ENCODE data around the gene FYTTD1.

Gene FYTTD1

DNA sequence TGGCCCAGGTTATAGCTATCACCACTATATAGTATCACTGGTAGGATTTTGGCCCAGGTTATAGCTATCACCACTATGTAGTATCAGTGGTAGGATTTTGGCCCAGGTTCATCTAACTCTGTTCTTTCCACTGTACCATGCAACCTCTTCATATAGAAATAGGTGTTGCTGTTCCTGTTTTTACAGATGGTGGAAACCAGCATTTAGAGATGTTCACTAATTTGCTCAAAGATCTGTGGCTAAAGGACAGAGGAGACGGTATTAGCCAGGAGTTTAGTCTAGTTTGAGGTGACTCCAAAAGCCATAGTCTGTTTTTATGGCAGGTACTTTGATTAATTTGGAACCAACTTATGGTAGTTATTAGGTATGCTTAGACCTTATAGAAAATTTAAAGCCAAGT, 44.4 kb downstream of the FYTTD1 start:
- no peak for DNase-seq

DNA sequence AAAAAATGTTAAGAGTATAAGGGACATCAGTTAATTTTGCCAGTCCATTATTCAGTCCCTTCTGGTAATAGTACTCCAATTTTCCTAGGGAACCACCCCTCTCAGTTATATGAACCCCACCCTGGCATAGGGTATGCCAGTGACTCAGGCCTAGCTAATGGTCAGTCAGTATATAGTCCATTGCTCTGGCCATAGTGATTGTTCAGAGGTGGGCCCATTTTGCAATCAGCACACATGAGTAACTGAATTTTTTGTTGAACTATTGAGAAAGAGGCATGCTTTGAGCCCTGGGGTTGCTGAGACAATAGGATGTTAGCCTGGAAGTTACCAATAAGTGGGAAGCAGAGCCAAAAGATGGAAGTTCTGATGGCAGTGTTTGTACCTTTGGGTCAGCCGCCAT, 45.5 kb downstream of the FYTTD1 start:
- DNase-seq: no peak

DNA sequence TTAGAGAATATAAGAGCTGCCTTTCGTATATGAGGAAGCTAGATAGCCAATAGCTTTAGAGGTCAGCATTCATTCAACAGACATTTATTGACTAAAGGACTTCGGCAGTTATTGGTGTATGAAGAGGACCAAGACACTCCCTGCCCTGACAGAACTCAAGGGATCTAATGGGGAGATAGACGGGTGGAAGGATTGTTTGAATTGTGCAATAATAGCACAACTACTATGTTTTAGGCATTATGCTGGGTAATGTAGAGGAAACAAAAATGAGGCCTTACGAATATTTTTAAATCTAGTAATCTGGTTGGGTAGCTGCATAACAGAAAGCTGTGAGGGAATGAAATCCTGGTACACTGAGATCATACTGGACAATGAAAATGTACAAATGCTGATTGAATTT, 46.4 kb downstream of the FYTTD1 start:
- no peak for DNase-seq

DNA sequence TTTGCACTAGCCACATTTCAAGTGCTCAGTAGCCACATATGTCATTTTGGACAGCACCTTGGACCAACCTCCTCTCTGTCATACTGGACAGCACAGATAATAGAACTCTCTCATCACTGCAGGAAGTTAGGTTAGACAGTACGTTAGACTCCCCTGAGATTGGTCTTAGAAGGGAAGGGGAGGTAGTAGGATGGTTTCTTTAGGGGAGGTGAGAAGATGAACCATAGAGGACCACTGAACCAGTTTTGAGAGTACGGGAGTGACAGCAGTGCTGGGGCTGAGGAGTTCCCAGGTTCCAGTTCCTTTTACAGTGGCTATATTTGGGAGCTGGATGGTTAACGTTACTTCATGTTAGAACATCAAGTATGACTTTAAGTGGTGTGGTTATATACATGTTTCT, 49.2 kb downstream of the FYTTD1 start:
- no peak for DNase-seq

DNA sequence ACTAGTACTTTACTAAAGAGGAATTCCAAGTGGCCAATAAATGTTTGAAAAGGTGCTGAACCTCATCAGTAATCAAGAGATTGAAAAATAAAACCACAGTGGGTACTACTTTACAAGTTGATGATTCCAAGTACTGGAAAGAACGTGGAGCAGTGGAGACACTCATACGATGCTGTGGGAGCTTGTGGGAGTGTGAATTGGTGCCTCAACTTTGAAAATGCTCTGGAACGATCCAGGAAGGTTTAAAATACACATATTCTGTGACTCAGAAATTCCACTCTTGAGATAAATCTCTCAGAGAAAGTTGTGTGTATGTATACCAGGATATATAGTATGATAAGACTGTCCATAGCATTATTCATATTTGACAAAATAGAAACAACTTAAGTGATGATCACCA, 50.7 kb downstream of the FYTTD1 start:
- DNase-seq: no peak

DNA sequence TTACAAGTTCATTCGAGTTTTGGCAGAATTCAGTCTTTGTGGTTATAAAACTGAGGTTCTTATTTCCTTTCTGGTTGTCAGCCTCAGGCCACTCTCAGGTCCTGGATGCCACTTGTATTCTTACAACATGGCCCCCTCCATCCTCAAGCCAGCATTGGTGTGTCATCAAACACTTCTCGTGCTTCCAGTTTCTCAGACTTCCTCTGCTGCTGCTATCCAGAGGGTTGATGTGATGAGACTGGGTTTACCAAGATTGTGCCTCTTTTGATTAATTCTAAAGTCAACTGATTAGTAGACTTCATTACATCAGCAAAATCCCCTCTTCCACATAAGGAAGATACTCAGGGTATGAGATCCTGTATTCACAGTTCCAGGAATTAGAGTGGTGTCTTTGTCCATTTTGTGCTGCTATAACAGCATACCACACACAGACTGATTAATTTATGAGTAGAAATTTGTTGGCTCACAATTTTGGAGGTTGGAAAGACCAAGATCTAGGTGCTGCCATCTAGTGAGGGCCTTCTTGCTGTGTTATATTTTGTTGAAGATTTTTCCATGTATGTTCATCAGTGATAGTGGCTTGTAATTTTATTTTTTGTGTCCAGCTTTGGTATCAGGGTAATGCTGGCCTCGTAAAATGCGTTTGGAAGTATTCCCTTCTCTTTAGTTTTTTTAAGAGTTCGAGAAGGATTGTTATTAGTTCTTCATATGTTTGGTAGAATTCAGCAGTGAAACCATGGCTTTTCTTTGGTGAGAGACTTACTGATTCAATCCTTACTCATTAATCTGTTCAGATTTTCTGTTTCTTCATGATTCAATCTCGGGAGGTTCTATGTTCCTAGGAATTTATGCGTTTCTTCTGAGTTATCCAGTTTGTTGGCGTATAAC, 52.5 kb downstream of the FYTTD1 start:
- no peak for DNase-seq

DNA sequence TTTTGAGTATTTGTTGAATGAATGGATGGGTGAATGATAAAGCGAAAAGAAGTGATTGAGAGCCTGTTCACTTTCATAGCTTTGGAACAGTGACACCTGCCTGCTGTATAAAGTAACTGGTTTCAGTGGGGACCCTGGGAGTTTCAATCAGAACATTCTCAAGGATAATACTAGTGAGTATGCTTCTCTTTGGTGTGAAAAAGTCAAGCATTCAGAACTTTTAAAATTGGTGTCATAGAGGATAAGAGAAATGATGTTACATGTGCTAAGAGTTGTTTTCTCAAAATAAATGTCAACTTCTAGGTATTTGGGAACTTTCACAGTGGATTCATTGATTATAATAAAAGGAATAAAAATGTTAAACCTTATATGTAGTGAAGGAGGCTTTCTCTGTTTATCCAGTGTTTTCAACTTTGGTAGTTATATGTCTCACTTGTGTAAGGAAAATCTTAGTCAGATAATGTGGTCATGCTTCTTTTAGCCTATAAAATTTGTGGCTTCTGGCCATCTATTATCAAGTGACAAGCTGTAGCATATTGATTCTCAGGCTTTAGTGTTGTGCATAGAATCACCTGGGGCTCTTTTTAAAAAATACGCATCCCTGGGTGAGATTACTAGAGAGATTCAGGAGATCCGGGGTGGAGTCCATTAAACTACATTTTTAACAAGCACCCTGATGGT, 53.2 kb downstream of the FYTTD1 start:
- no peak for DNase-seq

DNA sequence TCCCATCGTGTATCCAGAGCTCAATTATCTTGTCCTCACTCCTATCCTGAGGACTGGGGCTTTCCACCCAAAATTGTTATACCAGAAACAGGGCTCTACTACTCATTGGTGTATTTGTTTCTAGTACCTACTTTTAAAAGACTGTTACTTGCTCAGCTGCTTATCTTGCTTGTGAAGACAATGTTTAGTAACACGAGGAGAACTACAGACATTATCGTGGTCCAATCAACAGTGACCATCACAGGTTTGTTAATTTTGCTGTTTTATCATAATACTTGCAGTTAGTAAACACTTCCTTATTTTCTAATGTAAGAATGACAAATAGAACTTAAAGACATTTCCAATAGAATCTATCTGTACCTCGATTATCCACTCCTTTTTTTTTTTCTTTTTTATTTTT, 54.8 kb downstream of the FYTTD1 start:
- DNase-seq: no peak

DNA sequence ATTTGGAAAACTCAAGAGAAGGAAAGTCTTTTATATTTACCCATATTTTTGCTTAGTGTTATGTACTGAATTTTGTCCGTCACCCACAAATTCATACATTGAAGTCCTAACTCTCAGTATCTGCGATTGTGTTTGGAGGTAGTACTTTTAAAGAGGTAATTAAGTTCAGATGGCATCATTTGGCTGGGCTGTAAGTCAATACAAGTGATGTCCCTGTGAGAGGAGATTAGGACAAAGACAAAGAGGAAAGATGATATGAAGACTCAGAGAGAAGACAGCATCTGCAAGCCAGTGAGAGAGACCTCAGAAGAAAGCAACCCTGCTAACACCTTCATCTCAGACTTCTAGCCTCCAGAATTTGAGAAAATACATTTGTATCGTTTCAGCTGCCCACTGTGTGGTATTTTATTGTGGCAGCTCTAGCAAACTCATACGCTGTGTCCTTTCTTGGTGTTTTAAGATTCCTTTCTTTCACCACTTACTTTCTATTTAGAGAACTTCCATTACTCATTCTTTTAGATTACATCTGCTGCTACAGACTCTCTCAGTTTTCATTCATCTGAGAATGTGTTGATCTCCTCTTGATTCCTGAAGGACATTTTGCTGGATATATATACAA, 58.4 kb downstream of the FYTTD1 start:
- no peak for DNase-seq

DNA sequence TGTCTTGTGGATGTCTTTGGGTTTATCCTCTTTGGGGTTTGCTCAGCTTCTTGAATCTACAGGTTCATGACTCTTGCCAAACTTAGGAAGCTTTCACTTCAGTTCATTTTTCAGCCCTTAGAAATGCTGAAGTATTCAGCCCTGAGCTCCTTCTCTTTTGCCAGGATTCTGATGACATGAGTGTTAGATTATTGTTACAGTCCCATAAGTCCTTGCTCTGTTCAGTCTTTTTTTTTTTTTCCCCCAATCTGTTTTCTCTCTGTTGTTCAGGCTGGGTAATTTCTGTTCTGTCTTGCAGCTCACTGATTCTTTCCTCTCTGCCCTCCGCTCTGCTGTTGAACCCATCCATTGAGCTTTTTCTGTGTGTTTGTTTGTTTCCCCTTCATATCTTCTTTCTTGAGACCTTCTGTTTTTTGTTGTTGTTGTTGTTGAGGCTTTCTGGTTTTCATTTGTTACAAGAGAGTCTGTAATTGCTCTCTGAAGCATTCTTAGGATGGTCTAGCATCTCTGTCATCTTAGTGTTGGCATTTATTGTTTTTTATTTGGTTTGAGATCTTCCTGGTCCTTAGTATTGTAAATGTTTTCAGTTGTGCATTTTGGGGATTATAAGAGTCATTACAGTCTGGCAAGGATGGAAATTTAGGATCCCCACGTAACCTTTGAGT, 59.8 kb downstream of the FYTTD1 start:
- DNase-seq: no peak

DNA sequence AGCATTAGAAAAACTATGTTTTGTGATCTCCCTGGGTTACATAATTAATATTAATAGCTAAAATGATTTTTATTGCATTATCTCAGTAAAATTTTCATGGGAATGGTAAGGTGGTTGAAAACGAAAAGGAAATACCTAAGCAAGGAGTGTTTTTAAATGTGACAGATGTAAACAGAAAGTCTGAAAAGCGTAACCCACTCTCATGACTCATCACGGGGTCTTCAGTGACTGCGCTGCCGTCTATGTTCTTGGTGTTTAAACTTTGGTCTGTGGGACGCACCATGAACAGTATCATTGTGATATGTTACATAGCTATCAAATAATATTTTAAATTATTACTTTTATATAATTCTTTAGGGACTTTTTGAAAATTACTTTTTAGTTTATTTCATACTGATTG, 61.2 kb downstream of the FYTTD1 start:
- no peak for DNase-seq

DNA sequence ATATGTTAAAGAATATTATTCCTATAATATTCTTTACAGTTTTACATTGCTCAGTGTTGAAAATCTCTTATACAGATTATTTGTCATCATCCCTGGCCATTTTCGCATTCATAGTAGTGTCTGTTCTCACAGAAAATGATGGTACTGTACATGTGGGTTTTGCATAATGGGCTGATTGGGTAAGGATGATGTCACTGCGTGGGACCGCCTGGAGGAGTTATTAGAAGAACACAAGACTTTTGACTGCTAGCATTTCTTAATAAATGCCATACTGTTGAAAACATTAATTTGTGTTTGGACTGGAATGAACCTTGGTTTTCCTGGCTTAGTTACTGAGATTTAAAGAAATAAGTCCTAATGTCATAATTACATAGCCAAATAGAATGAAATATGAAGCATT, 61.7 kb downstream of the FYTTD1 start:
- DNase-seq: no peak

DNA sequence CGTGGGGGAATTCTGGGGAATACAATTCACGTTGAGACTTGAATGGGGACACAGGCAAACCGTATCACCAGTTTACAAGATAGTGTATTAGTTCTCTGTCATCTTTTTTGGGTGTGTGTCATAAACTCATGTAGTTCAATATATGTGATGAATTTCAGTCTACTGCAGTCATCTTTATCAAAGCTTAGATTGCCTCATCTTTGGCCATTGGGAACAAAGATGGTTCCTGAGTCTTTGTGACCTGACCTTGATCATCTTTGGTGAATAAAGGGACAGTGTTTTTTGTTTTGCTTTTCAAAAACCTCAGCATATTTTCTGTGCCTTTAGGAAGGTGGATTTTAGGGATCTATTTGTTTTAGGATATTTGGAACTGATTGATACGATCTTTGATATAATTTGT, 64.7 kb downstream of the FYTTD1 start:
- DNase-seq: no peak

DNA sequence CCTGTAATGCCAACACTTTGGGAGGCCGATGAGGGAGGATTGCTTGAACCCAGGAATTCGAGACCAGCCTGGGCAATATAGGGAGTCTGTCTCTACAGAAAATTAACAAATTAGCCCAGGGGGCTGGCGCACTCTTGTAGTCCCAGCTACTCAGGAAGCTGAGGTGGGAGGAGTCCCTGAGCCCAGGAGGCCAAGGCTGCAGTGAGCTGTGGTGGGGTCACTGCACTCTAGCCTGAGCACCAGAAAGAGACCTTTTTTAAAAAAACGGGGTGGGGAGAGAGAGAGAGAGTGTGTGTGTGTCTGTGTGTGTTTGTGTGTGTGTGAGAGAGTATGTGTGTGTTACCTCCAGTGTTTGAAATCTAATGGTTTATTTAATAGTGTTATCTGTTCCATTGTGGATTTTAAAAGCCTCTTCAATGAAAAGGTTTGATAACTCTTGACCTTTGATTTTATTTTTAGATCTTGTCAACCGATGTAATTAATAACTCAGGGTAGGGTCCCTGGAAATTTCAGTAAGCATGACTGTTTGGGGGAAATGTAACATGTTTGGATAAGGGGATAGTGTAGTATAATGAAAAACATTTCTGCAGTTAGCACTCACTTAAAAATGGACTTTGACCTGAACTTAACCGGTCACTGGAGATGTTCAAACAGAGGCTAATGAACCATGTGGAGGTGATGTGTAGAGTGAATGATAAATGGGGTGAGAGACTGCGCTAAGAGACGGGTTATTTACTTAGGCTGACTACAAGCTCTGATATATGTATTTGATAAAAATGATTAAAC, 71.1 kb downstream of the FYTTD1 start:
- peak; percentile 78 for DNase-seq

DNA sequence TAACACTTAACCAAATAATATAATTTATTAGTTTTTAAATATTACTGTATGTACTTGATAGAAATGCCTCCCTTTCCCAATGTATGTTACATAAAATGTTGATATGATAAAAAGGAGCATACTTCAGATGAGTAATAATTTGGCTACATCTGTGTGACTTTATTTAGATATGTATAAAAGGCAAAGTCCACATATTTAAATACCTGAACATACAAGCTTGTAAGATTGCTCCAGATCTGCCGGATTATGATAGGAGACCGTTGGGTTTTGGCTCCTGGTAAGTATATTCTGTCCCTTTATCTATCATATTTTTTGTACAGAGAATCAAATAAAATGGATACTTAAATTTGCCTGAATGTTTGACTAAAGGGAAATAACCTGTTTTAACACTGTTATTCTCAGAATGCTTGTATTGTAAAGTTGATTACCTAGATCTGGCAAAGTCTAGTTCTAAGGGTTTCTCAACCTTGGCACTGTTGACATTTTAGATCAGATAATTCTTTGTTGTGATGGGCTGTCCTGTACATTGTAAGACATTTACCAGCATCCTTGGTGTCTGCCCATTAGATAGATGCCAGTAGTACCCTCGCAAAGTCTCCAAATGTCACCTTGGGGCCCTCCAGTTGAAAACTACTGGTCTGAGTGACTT, 79.8 kb downstream of the FYTTD1 start:
- no peak for DNase-seq

DNA sequence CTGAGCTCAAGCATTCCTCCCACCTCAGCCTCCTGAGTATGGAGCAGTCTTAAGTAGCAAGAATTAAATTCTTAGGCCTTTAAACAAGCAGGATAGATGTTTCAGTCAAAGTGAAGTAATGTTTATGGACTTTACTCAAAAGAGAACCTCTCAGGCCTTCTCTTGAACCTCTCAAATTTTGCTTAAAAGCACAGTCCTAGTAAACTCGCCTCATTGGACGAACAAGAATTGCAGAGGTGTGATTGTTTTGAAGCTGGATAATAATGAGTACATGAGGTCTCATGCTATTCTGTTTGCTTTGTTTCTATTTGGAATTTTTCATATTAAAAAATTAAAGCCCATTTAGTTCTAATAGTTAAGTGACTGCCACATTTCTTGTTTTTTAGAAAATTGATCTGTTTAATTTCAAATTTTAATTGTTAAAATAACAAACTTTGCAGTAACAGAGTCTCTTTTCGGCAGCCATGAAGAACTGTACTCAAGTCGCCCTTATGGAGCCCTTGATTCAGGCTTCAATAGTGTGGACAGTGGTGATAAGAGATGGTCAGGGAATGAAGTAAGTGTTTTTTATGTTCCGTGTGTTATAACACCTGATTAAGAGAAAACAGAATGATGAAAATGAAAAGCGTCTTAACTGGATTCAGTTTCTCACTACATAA, 80.8 kb downstream of the FYTTD1 start:
- no peak for DNase-seq

DNA sequence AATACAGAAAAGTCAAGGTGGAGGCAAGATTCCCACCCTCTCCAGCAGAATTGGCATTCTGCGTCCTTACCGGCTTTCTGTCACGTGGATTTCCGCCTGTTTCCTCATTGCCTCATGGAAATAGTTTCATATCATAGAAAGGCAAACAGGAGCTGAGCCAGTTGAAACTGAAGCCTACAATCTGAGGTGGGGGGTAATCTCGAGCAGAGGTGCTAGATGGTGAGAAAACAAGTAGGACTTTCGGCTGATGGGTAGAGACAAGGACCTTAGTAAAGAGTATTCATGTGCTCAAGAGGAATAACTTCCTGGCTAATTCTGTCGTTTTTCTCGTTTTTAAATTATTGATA, 81.3 kb downstream of the FYTTD1 start:
- no peak for DNase-seq

DNA sequence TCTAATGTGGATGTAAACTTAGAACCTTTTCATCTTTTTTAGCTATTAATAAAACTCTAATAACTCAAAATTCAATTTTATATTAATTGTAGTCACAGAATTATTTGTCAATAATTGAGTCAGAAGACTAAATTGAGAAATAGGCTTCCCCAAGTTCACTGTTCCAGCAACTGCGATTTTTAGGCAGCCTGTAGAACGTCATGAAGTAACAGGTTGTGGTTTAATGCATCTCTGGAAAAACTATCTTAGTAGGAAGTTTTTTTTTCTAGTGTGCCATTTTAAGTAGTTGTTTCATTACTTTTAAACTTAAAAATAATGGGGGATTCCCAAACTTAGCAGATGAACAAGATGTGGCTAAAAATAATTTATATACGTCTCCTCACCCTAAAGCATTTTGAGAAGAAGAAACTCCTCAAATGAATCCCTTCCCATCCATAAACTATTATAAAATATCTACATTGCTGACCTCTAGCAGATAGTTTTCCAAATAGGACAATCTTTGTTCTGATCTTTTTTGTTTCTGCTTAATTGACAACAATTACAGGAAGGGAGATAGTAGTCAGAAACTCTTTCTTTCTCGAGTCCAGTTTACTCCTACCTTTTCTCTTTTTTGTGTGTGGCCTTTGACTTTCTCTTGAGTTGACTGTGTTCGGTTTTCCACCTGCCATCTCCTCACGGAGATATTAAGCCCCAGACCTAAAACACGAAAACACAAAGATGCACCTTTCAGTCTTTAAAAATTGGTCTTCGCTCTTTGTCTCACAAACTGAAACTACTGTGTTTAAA, 84.4 kb downstream of the FYTTD1 start:
- DNase-seq: no peak

DNA sequence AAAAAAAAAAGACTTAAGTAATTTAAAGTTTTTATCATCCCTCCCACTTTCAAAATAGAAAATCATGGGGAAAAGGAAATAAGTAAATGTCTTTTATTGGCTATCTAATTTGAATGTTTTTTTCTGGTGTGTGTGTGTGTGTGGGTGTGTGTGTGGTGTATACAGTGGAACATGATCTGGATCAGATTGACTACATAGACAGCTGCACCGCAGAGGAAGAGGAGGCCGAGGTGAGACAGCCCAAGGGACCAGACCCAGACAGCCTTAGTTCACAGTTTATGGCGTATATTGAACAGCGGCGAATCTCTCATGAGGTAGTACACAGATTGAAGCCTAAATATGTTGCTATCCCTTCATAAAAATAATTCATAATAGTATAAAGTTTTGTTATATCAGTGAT, 85.8 kb downstream of the FYTTD1 start:
- no peak for DNase-seq

DNA sequence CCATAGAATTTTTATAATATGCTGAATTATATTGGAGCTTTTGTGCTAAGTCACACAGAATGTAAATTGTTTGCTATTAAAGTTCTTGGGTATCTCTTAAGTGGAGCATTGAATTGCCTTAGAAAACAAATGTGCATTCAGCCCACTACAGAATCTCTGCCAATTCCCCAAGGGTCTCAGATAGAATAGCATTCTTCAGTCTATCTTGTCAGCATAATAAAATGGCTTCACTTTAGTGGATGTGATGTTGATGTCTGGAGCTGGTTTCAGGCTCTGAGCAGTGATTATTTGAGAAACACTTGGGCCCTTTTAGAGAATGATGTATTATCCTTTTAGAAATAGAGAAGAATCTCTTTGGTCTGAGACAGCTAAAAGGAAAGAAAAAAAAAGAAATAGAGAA, 86.6 kb downstream of the FYTTD1 start:
- DNase-seq: no peak

Measured in NCI-H69 (cell line).